Astrocyte (in vitro differentiated cells and primary cell): ENCODE data around the gene FAAP100. TPM values are rescaled to one million over a fixed set of nuclear protein-coding genes. Genes with fewer than 3 reads are reported as not detected.

ENCODE experiments used
- DNase-seq: peaks from one replicate; pipeline ENCODE4 v3.0.0-alpha.2; 2010; ENCODE audit warnings: low read depth
- FAIRE-seq: peaks from 2 replicates; lab custom pipeline; 2011; peaks lifted over from hg19 to GRCh38; lab: Jason Lieb, UNC
- H2AFZ ChIP-seq: 2 replicates; pipeline ENCODE4 v1.6.0; 2012; ENCODE audit warnings: low read depth, low read length, inconsistent platforms
- H3K27ac ChIP-seq: 2 replicates; pipeline ENCODE4 v1.5.1; 2011; ENCODE audit warnings: low read depth, low read length, inconsistent platforms
- H3K27me3 ChIP-seq: 2 replicates; pipeline ENCODE4 v1.6.0; 2011; ENCODE audit warnings: low read length, inconsistent platforms; ENCODE audit not compliant: insufficient read depth
- H3K36me3 ChIP-seq: 2 replicates; pipeline ENCODE4 v1.5.1; 2011; ENCODE audit warnings: low read length, inconsistent platforms; ENCODE audit not compliant: insufficient read depth
- H3K4me1 ChIP-seq: 2 replicates; pipeline ENCODE4 v1.5.1; 2011; ENCODE audit warnings: low read length, inconsistent platforms; ENCODE audit not compliant: insufficient read depth
- H3K4me2 ChIP-seq: 2 replicates; pipeline ENCODE4 v1.6.0; 2012; ENCODE audit warnings: low read length, inconsistent platforms
- H3K4me3 ChIP-seq: 2 replicates; pipeline ENCODE4 v1.5.1; 2011; ENCODE audit warnings: low read depth, mild to moderate bottlenecking, low read length, inconsistent platforms; ENCODE audit not compliant: insufficient read depth
- H3K79me2 ChIP-seq: 2 replicates; pipeline ENCODE4 v1.6.0; 2012; ENCODE audit warnings: mild to moderate bottlenecking, low read length, inconsistent platforms; ENCODE audit not compliant: insufficient read depth
- H3K9ac ChIP-seq: 2 replicates; pipeline ENCODE4 v1.6.0; 2012; ENCODE audit warnings: mild to moderate bottlenecking, low read length, inconsistent platforms
- H3K9me3 ChIP-seq: 2 replicates; pipeline ENCODE4 v1.5.1; 2012; ENCODE audit warnings: low read depth, mild to moderate bottlenecking, low read length, inconsistent platforms; ENCODE audit not compliant: insufficient read depth
- H4K20me1 ChIP-seq: 2 replicates; pipeline ENCODE4 v1.6.0; 2012; ENCODE audit warnings: low read length, inconsistent platforms; ENCODE audit not compliant: insufficient read depth
- H3K27ac Mint-ChIP-seq: one replicate; pipeline ENCODE4 v1.8.0; 2021; ENCODE audit warnings: mild to moderate bottlenecking, mixed read lengths; ENCODE audit not compliant: unreplicated experiment
- H3K27me3 Mint-ChIP-seq: one replicate; pipeline ENCODE4 v1.8.0; 2021; ENCODE audit warnings: low read depth, mixed read lengths; ENCODE audit not compliant: unreplicated experiment
- H3K36me3 Mint-ChIP-seq: one replicate; pipeline ENCODE4 v1.8.0; 2021; ENCODE audit warnings: low read depth, mixed read lengths; ENCODE audit not compliant: unreplicated experiment
- H3K4me1 Mint-ChIP-seq: one replicate; pipeline ENCODE4 v1.8.0; 2021; ENCODE audit warnings: low read depth, mixed read lengths; ENCODE audit not compliant: unreplicated experiment
- H3K4me3 Mint-ChIP-seq: one replicate; pipeline ENCODE4 v1.8.0; 2021; ENCODE audit warnings: mild to moderate bottlenecking, moderate library complexity, mixed read lengths; ENCODE audit not compliant: unreplicated experiment
- H3K9me3 Mint-ChIP-seq: one replicate; pipeline ENCODE4 v1.8.0; 2021; ENCODE audit warnings: mild to moderate bottlenecking, mixed read lengths; ENCODE audit not compliant: unreplicated experiment
- EZH2 ChIP-seq: IDR thresholded peaks from 2 replicates; pipeline ENCODE4 v1.6.1; 2012; ENCODE audit warnings: mild to moderate bottlenecking, low read length, inconsistent platforms; ENCODE audit not compliant: insufficient read depth
- total RNA-seq: library from RNA; stranded (reverse); gene quantifications from 2 replicates; pipeline ENCODE4 v1.2.1, GENCODE V29; 2021
- TF ChIP-seq, protein P1 (sequence below): IDR thresholded peaks from 2 replicates; pipeline ENCODE4 v1.5.1; 2011; ENCODE audit warnings: low read depth, mild to moderate bottlenecking, inconsistent platforms, low read length, moderate library complexity; ENCODE audit not compliant: insufficient read depth

FAAP100 gene
- total RNA-seq, 1 donor from 2014 or later: 38.9 TPM

DNA sequence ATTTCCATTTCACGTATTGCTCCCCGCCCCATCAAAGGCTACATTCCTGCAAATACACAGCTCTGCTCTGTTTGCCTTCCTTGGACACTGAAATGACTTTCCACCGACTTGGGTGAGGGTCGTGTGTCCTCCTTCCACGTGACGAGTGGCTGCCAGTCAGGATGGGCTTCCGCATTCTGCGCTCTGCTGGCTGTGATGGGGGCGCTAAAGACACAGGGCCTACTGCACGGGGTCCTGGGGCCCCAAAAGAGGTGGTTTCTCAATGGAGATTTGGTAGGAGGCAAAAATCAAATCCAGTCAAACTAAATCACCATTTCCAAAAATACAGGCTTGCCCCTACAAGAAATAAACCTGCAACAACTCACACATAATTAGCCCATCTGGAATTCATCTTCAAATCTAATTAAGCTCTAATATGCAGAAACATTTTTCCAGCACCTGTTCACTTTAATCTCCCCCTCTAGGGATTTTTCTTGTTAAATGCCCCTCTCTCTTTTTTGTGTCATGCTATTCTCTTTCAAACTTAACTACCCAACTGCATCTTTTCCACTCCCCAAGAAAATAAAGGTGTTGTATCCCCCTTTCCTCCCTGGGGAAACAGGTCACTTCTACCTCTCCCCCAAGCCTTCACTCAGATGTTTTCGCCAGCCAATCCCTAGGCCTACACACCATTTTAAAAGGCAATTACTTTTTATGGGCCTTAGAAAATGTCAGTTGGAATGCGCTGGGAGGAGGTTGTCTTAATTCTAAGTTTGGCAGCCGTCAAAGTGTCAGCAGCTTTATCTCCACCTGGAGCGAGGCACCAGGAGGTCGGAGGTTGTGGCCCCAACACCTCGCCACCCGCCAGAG is 21.9 kb upstream of the FAAP100 start:
- Mint-ChIP-seq H3K27ac (peak overlapping the region; percentile 58), H3K9me3 (peaks cover 2% of the 10 kb centered on the region), H3K27me3 (no peaks in the 10 kb centered on the region), H3K4me1 (peaks cover 35% of the 10 kb centered on the region), H3K4me3 (peak overlapping the region; percentile 57), H3K36me3 (peaks cover 45% of the 10 kb centered on the region)
- Histone ChIP-seq H3K9me3 (no peaks in the 10 kb centered on the region), H3K27me3 (no peaks in the 10 kb centered on the region), H3K79me2 (peaks cover 42% of the 10 kb centered on the region), H3K4me2 (no peak overlapping the region), H4K20me1 (no peaks in the 10 kb centered on the region), H3K36me3 (peaks cover 22% of the 10 kb centered on the region), H3K27ac (no peak overlapping the region), H3K4me1 (peaks cover 34% of the 10 kb centered on the region), H3K4me3 (no peak overlapping the region), H2AFZ (no peak overlapping the region), H3K9ac (no peak overlapping the region)
- FAIRE-seq (no peak), DNase-seq (no peak)
- TF ChIP-seq, protein P1, sequence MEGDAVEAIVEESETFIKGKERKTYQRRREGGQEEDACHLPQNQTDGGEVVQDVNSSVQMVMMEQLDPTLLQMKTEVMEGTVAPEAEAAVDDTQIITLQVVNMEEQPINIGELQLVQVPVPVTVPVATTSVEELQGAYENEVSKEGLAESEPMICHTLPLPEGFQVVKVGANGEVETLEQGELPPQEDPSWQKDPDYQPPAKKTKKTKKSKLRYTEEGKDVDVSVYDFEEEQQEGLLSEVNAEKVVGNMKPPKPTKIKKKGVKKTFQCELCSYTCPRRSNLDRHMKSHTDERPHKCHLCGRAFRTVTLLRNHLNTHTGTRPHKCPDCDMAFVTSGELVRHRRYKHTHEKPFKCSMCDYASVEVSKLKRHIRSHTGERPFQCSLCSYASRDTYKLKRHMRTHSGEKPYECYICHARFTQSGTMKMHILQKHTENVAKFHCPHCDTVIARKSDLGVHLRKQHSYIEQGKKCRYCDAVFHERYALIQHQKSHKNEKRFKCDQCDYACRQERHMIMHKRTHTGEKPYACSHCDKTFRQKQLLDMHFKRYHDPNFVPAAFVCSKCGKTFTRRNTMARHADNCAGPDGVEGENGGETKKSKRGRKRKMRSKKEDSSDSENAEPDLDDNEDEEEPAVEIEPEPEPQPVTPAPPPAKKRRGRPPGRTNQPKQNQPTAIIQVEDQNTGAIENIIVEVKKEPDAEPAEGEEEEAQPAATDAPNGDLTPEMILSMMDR: no peak
- TF ChIP-seq EZH2: no peak

GRCh38 chr17:81572563-81573168 is 20.5 kb upstream of the FAAP100 start:
- peaks cover 30% of the 10 kb centered on the region for H3K36me3 ChIP-seq
- peaks cover 42% of the 10 kb centered on the region for H3K36me3 Mint-ChIP-seq
- FAIRE-seq: no peak

More at GRCh38 chr17:81572563-81573168, 20.5 kb upstream of the FAAP100 start:
- Histone ChIP-seq H3K79me2 (peaks cover 31% of the 10 kb centered on the region), H3K9me3 (no peaks in the 10 kb centered on the region), H3K27me3 (no peaks in the 10 kb centered on the region), H3K9ac (no peak overlapping the region), H3K4me1 (peaks cover 34% of the 10 kb centered on the region), H2AFZ (no peak overlapping the region), H3K27ac (no peak overlapping the region), H3K4me3 (no peak overlapping the region), H4K20me1 (no peaks in the 10 kb centered on the region), H3K4me2 (no peak overlapping the region)
- no peaks in the 10 kb centered on the region for H3K9me3 Mint-ChIP-seq
- H3K4me1 Mint-ChIP-seq: peaks cover 37% of the 10 kb centered on the region
- peak overlapping the region; percentile 53 for H3K27ac Mint-ChIP-seq
- TF ChIP-seq, protein P1: no peak
- no peak for TF ChIP-seq EZH2
- no peaks in the 10 kb centered on the region for H3K27me3 Mint-ChIP-seq
- no peak overlapping the region for H3K4me3 Mint-ChIP-seq
- peak; percentile 52 for DNase-seq
